Panc1 (cell line): ENCODE measurements around the gene WTAP. TPM values are rescaled to one million over a fixed set of nuclear protein-coding genes. Genes with fewer than 3 reads are reported as not detected.

ENCODE experiments used
- ATAC-seq: fragments of 200-7000 bp; cut with Tn5 transposase; 2 replicates; pipeline ENCODE4 v1.9.1; 2020; ENCODE audit warnings: mild to moderate bottlenecking, moderate library complexity
- BruUV-seq: library from RNA; stranded (reverse); fragments of 400-500 nt; replicated peaks from 2 replicates; lab custom pipeline; 2021; lab: Mats Ljungman, UMichigan
- CTCF ChIA-PET: fragments of 300-600 bp; sonication (Branson Sonifier 250); formaldehyde crosslinking; loops from one replicate; lab custom pipeline; 2022; ENCODE audit warnings: antibody characterized with exemption; lab: Charles Lee
- POLR2A ChIA-PET: fragments of 300-600 bp; sonication (Branson Sonifier 250); formaldehyde crosslinking; loops from one replicate; lab custom pipeline; 2022; ENCODE audit warnings: antibody characterized with exemption; lab: Charles Lee
- DNase-seq: peaks from one replicate; pipeline ENCODE4 v3.0.0-alpha.2; 2010; ENCODE audit warnings: low read depth, low spot score
- H3K27ac ChIP-seq: 2 replicates; pipeline ENCODE4 v1.5.1; 2011; ENCODE audit warnings: mild to moderate bottlenecking, low read length, inconsistent platforms
- H3K27me3 ChIP-seq: fragments of 200-500 bp; sonication (Bioruptor generic); 2 replicates; pipeline ENCODE4 v1.6.0; 2014; ENCODE audit warnings: low read length, inconsistent platforms; ENCODE audit not compliant: control insufficient read depth, insufficient read depth
- H3K36me3 ChIP-seq: fragments of 200-500 bp; sonication (Bioruptor generic); 2 replicates; pipeline ENCODE4 v1.5.1; 2014; ENCODE audit warnings: inconsistent platforms, mild to moderate bottlenecking, low read length, moderate library complexity; ENCODE audit not compliant: control insufficient read depth, insufficient read depth
- H3K4me1 ChIP-seq: 2 replicates; pipeline ENCODE4 v1.5.1; 2011; ENCODE audit warnings: inconsistent platforms, mild to moderate bottlenecking, low read length, moderate library complexity; ENCODE audit not compliant: control insufficient read depth, insufficient read depth
- H3K4me3 ChIP-seq, 2 experiments: 2 replicates each; pipeline ENCODE4 v1.5.1; 2011 to 2012; ENCODE audit warnings: low read depth in 2 of 2, low read length in 2 of 2, mild to moderate bottlenecking in 2 of 2, inconsistent platforms in 1 of 2, moderate library complexity in 1 of 2
- H3K9me3 ChIP-seq: fragments of 200-500 bp; sonication (Bioruptor generic); 2 replicates; pipeline ENCODE4 v1.5.1; 2014; ENCODE audit warnings: low read depth, mild to moderate bottlenecking, inconsistent platforms, low read length, moderate library complexity; ENCODE audit not compliant: control insufficient read depth, insufficient read depth
- POLR2AphosphoS5 ChIP-seq: IDR thresholded peaks from 2 replicates; pipeline ENCODE4 v1.6.1; 2012; ENCODE audit warnings: mild to moderate bottlenecking, low read depth, low read length, moderate library complexity
- SIN3A ChIP-seq: IDR thresholded peaks from 2 replicates; pipeline ENCODE4 v1.6.1; 2012; ENCODE audit warnings: low read depth, mild to moderate bottlenecking, low read length, moderate library complexity, borderline replicate concordance; ENCODE audit not compliant: insufficient read depth
- TCF7L2 ChIP-seq: IDR thresholded peaks from 2 replicates; pipeline ENCODE4 v1.6.1; 2011; ENCODE audit warnings: mild to moderate bottlenecking, low read depth, low read length, inconsistent platforms
- in situ Hi-C: cut with HindIII; loops from 2 replicates; pipeline ENCODE4 v1.10.0; 2016; ENCODE audit warnings: low sequenced_read_pairs, low pct_unique_long_range_greater_than_20kb
- intact Hi-C: fragments of 100-400 bp; cut with micrococcal nuclease; formaldehyde crosslinking; loops from one replicate; pipeline ENCODE4 v1.10.0; 2022; ENCODE audit not compliant: unreplicated experiment
- total RNA-seq: library from RNA; stranded (reverse); gene quantifications from one replicate; pipeline ENCODE4 v1.2.1, GENCODE V29; 2021; ENCODE audit not compliant: unreplicated experiment
- TF ChIP-seq, protein P1 (sequence below), 2 experiments: IDR thresholded peaks; 2 replicates each; pipeline ENCODE4 v1.6.1; 2011 to 2012; ENCODE audit warnings: low read depth in 2 of 2, control low read depth in 1 of 2, low read length in 1 of 2, mild to moderate bottlenecking in 1 of 2, moderate library complexity in 1 of 2; ENCODE audit not compliant: insufficient read depth in 1 of 2
- TF ChIP-seq, protein P2 (sequence below): fragments of 450-650 bp; IDR thresholded peaks from 2 replicates; pipeline ENCODE4 v1.5.1; 2017; ENCODE audit warnings: mild to moderate bottlenecking

Gene WTAP
- total RNA-seq, 1 experiment from 2014 or later = 112 TPM

DNA sequence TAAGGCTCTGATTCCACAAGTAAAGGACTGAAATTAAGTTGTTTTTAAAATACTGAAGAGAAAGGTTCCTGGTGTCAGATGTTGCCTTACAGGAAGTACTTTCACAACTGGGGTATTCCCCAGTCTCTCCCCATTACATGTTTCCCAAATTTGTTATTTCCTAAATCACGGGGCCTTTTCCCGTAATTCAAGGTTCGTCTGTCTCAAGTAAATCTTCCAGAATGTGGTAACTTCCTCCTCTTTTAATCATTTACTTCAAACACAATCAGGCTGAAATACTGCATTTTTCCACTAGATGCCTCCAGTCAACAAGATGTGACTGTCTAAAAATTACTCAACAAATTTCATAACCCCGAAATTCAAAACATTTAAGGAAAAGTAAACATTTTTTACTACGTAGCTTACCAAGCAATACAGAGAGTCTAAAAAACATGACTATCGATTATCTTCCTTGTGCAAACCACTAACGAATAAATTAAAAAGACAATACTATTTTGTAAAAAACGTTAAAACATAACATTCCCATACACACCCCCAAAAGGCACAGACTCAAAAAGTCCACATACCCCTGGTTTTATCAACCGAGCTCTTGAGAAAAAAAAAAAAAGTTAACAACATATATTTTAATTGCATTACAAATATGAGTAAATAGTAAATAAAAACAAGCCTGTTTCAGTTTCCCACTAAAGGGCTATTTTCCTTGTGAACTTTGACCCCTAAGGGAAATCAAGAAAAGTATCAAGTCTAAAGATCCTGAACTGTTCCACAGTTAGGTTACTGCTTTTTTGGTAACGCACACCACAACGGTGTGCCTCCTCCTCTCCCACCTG is 36.0 kb upstream of the WTAP start:
- POLR2A ChIA-PET = interaction anchor here (0.6 kb wide), 1 partner anchor 29 kb away, joined by 16 read pairs; no protein-coding TSS in a partner anchor
- CTCF ChIA-PET = no interaction called here
- no peaks in the 10 kb centered on the region for H3K27me3 ChIP-seq
- H3K4me3 ChIP-seq = peak overlapping the region; percentile 69 to 72
- TSS peak; percentile 74 for BruUV-seq
- peak; percentile 64 for DNase-seq
- no peak for TF ChIP-seq SIN3A
- TF ChIP-seq, protein P1, sequence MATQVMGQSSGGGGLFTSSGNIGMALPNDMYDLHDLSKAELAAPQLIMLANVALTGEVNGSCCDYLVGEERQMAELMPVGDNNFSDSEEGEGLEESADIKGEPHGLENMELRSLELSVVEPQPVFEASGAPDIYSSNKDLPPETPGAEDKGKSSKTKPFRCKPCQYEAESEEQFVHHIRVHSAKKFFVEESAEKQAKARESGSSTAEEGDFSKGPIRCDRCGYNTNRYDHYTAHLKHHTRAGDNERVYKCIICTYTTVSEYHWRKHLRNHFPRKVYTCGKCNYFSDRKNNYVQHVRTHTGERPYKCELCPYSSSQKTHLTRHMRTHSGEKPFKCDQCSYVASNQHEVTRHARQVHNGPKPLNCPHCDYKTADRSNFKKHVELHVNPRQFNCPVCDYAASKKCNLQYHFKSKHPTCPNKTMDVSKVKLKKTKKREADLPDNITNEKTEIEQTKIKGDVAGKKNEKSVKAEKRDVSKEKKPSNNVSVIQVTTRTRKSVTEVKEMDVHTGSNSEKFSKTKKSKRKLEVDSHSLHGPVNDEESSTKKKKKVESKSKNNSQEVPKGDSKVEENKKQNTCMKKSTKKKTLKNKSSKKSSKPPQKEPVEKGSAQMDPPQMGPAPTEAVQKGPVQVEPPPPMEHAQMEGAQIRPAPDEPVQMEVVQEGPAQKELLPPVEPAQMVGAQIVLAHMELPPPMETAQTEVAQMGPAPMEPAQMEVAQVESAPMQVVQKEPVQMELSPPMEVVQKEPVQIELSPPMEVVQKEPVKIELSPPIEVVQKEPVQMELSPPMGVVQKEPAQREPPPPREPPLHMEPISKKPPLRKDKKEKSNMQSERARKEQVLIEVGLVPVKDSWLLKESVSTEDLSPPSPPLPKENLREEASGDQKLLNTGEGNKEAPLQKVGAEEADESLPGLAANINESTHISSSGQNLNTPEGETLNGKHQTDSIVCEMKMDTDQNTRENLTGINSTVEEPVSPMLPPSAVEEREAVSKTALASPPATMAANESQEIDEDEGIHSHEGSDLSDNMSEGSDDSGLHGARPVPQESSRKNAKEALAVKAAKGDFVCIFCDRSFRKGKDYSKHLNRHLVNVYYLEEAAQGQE (IDR thresholded peaks at IDR 0.05; ENCODE audit: insufficient read depth in 1 of 2, low read depth in 2 of 2, low read length in 1 of 2) = no peak
- TF ChIP-seq, protein P2, sequence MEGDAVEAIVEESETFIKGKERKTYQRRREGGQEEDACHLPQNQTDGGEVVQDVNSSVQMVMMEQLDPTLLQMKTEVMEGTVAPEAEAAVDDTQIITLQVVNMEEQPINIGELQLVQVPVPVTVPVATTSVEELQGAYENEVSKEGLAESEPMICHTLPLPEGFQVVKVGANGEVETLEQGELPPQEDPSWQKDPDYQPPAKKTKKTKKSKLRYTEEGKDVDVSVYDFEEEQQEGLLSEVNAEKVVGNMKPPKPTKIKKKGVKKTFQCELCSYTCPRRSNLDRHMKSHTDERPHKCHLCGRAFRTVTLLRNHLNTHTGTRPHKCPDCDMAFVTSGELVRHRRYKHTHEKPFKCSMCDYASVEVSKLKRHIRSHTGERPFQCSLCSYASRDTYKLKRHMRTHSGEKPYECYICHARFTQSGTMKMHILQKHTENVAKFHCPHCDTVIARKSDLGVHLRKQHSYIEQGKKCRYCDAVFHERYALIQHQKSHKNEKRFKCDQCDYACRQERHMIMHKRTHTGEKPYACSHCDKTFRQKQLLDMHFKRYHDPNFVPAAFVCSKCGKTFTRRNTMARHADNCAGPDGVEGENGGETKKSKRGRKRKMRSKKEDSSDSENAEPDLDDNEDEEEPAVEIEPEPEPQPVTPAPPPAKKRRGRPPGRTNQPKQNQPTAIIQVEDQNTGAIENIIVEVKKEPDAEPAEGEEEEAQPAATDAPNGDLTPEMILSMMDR = peak; percentile 77; the same call in 1 of the 2 replicates
- H3K4me1 ChIP-seq = peaks cover 21% of the 10 kb centered on the region
- H3K9me3 ChIP-seq = no peaks in the 10 kb centered on the region
- in situ Hi-C loops = no loop called here
- ATAC-seq = no peak
- H3K27ac ChIP-seq = peak overlapping the region; percentile 84
- intact Hi-C loops = loop anchor here (5.0 kb wide), 2 partner anchors 36 to 96 kb away; partner anchors contain the start of genes TCP1 and WTAP
- H3K36me3 ChIP-seq = peaks cover 3% of the 10 kb centered on the region; the same call in 1 of the 2 replicates

DNA sequence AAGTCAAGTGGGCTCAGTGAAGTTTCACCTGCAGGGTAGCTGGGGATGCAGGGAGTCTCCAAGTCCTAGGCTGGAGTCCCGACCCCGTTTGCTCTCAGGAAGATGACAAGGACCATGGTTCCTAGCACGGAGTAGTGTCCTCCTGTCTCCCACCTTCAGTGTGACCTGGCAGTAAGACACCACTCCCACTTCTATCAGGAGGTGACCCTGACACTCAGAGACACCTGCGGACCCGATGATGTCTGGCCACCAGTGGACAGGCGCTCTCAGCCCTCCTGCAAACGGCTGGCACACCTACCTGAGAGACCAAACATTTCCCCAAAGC is 35.4 kb upstream of the WTAP start:
- ChIA-PET POLR2A (interaction anchor here (0.6 kb wide), 1 partner anchor 28 kb away, joined by 16 read pairs; no protein-coding TSS in a partner anchor), CTCF (no interaction called here)
- peak overlapping the region; percentile 84 for H3K27ac ChIP-seq
- TF ChIP-seq POLR2AphosphoS5 = no peak
- no peak for TF ChIP-seq TCF7L2
- TF ChIP-seq, protein P2 = no peak
- no peak for TF ChIP-seq SIN3A
- TF ChIP-seq, protein P1 (IDR thresholded peaks at IDR 0.05; ENCODE audit: insufficient read depth in 1 of 2, low read depth in 2 of 2, low read length in 1 of 2) = no peak
- in situ Hi-C loops = no loop called here
- intact Hi-C loops = loop anchor here (5.0 kb wide), 2 partner anchors 35 to 95 kb away; partner anchors contain the start of genes TCP1 and WTAP
- H3K4me1 ChIP-seq = peaks cover 21% of the 10 kb centered on the region
- ATAC-seq (no peak), DNase-seq (no peak)
- no peaks in the 10 kb centered on the region for H3K27me3 ChIP-seq
- peaks cover 3% of the 10 kb centered on the region; the same call in 1 of the 2 replicates for H3K36me3 ChIP-seq
- H3K4me3 ChIP-seq = peak overlapping the region; percentile 69 to 72
- no peaks in the 10 kb centered on the region for H3K9me3 ChIP-seq
- BruUV-seq = no TSS peak
